ENCODE measurements around the gene NOL6.
"Not testable (repeated sequence)": the region's sequence is repeated elsewhere in the genome, so short reads cannot be mapped to it uniquely, and the experiment has no call there.

NOL6 gene, protein sequence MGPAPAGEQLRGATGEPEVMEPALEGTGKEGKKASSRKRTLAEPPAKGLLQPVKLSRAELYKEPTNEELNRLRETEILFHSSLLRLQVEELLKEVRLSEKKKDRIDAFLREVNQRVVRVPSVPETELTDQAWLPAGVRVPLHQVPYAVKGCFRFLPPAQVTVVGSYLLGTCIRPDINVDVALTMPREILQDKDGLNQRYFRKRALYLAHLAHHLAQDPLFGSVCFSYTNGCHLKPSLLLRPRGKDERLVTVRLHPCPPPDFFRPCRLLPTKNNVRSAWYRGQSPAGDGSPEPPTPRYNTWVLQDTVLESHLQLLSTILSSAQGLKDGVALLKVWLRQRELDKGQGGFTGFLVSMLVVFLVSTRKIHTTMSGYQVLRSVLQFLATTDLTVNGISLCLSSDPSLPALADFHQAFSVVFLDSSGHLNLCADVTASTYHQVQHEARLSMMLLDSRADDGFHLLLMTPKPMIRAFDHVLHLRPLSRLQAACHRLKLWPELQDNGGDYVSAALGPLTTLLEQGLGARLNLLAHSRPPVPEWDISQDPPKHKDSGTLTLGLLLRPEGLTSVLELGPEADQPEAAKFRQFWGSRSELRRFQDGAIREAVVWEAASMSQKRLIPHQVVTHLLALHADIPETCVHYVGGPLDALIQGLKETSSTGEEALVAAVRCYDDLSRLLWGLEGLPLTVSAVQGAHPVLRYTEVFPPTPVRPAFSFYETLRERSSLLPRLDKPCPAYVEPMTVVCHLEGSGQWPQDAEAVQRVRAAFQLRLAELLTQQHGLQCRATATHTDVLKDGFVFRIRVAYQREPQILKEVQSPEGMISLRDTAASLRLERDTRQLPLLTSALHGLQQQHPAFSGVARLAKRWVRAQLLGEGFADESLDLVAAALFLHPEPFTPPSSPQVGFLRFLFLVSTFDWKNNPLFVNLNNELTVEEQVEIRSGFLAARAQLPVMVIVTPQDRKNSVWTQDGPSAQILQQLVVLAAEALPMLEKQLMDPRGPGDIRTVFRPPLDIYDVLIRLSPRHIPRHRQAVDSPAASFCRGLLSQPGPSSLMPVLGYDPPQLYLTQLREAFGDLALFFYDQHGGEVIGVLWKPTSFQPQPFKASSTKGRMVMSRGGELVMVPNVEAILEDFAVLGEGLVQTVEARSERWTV

GRCh38 chr9:33473643-33474352, at the start of gene NOL6:
Gene NOL6, minus strand, starts transcription at chr9:33473924. Its CDS starts 82 bp downstream, at chr9:33473842.
- Histone ChIP-seq H3K27me3 (ENCODE audit: low read depth, low read length) (no peaks in the 10 kb centered on the region), H3K36me3 (ENCODE audit: control insufficient read depth in 1 of 2, insufficient read depth in 2 of 2, low read length in 2 of 2) (peaks cover 25 to 33% of the 10 kb centered on the region in 2 donors), H3K4me3 (ENCODE audit: low read depth in 1 of 2, low read length in 2 of 2) (peak within 1 kb of the TSS; percentile 95 to 100), H3K9me3 (ENCODE audit: control insufficient read depth in 1 of 2, low read length in 2 of 2) (no peaks in the 10 kb centered on the region), H3K27ac (ENCODE audit: low read length) (peak within 1 kb of the TSS; percentile 82), H3K4me1 (ENCODE audit: control insufficient read depth in 1 of 2, insufficient read depth in 2 of 2, low read length in 2 of 2) (peaks cover 7 to 17% of the 10 kb centered on the region in 2 donors)

DNA sequence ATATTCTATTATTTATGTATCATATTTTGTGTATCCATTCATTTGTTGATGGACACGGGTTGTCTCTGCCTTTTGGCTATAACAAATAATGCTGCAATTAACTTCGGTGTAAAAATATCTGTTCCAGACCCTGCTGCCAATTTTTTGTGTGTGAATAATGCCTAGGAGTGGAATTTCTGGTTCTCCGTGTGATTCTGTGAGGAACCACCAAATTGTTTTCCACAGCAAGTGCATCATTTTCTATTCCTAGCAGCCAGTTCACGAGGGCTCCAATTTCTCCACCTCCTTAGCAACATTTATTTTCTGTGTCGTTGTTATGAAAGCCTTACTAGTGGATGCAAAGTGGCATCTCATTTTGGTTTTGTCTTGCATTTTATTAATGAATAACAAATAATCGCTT, 48.1 kb upstream of the NOL6 start:
- H3K4me3 ChIP-seq (ENCODE audit: low read depth in 1 of 2, low read length in 2 of 2); H3K9me3 ChIP-seq (ENCODE audit: control insufficient read depth in 1 of 2, low read length in 2 of 2); H3K36me3 ChIP-seq (ENCODE audit: control insufficient read depth in 1 of 2, insufficient read depth in 2 of 2, low read length in 2 of 2); H3K27me3 ChIP-seq (ENCODE audit: low read depth, low read length); H3K27ac ChIP-seq (ENCODE audit: low read length): not testable (repeated sequence)
- H3K4me1 ChIP-seq (ENCODE audit: control insufficient read depth in 1 of 2, insufficient read depth in 2 of 2, low read length in 2 of 2) = peaks cover 0 to 16% of the 10 kb centered on the region in 2 donors

DNA sequence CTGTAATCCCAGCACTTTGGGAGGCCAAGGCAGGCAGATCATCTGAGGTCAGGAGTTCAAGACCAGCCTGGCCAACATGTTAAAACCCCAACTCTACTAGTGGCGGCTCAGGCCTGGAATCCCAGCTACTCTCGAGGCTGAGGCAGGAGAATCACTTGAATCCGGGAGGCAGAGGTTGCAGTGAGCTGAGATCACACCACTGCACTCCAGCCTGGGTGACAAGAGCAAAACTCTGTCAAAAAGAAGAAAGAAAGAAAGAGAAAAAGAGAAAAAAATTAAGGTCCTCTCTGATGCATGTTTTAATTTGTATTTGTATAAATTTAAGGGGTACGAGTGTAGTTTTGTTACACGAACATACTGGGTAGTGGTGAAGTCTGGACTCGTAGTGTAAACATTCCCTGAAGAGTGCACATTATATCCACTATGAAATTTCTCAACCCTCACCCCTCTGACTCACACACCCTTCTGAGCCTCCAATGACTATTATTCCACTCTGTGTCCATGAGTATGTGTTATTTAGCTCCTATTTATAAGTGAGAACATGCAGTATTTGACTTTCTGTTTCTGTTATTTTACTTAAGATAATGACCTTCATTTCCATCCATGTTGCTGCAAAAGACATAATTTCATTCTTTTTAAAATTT, 44.3 kb upstream of the NOL6 start:
- not testable (repeated sequence) for H3K36me3 ChIP-seq (ENCODE audit: control insufficient read depth in 1 of 2, insufficient read depth in 2 of 2, low read length in 2 of 2); H3K4me1 ChIP-seq (ENCODE audit: control insufficient read depth in 1 of 2, insufficient read depth in 2 of 2, low read length in 2 of 2); H3K27me3 ChIP-seq (ENCODE audit: low read depth, low read length); H3K4me3 ChIP-seq (ENCODE audit: low read depth in 1 of 2, low read length in 2 of 2); H3K9me3 ChIP-seq (ENCODE audit: control insufficient read depth in 1 of 2, low read length in 2 of 2); H3K27ac ChIP-seq (ENCODE audit: low read length)

GRCh38 chr9:33517373-33517772, 43.6 kb upstream of the NOL6 start:
- Histone ChIP-seq H3K4me1 (ENCODE audit: control insufficient read depth in 1 of 2, insufficient read depth in 2 of 2, low read length in 2 of 2) (no peaks in the 10 kb centered on the region), H3K27me3 (ENCODE audit: low read depth, low read length) (no peaks in the 10 kb centered on the region), H3K4me3 (ENCODE audit: low read depth in 1 of 2, low read length in 2 of 2) (no peak overlapping the region), H3K27ac (ENCODE audit: low read length) (no peak overlapping the region), H3K36me3 (ENCODE audit: control insufficient read depth in 1 of 2, insufficient read depth in 2 of 2, low read length in 2 of 2) (no peaks in the 10 kb centered on the region), H3K9me3 (ENCODE audit: control insufficient read depth in 1 of 2, low read length in 2 of 2) (no peaks in the 10 kb centered on the region)

DNA sequence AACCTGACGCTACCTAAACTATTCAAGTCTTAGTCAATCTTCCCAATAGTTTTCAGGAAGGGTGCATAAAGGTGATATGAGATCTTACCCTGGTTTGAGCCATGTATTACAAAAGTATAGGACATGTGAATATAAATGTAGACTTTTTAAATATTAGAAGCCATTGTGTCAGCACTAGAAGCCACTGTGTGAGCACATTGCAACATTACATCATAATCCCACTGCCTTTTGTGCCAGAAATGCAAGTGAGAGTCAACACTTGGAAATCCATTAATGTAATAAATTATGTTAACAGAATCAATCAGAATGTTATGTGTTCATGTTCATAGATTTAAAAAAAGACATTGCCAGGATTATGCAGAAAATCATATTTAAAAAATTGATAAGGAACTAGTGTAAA, 42.7 kb upstream of the NOL6 start:
- not testable (repeated sequence) for H3K27me3 ChIP-seq (ENCODE audit: low read depth, low read length); H3K9me3 ChIP-seq (ENCODE audit: control insufficient read depth in 1 of 2, low read length in 2 of 2)

GRCh38 chr9:33515342-33515995, 41.7 kb upstream of the NOL6 start:
- H3K27ac ChIP-seq (ENCODE audit: low read length); H3K36me3 ChIP-seq (ENCODE audit: control insufficient read depth in 1 of 2, insufficient read depth in 2 of 2, low read length in 2 of 2); H3K9me3 ChIP-seq (ENCODE audit: control insufficient read depth in 1 of 2, low read length in 2 of 2); H3K4me3 ChIP-seq (ENCODE audit: low read depth in 1 of 2, low read length in 2 of 2); H3K27me3 ChIP-seq (ENCODE audit: low read depth, low read length); H3K4me1 ChIP-seq (ENCODE audit: control insufficient read depth in 1 of 2, insufficient read depth in 2 of 2, low read length in 2 of 2): not testable (repeated sequence)

More for the DNA sequence above, 42.7 kb upstream of the NOL6 start:
- not testable (repeated sequence) for H3K27ac ChIP-seq (ENCODE audit: low read length); H3K4me3 ChIP-seq (ENCODE audit: low read depth in 1 of 2, low read length in 2 of 2); H3K36me3 ChIP-seq (ENCODE audit: control insufficient read depth in 1 of 2, insufficient read depth in 2 of 2, low read length in 2 of 2); H3K4me1 ChIP-seq (ENCODE audit: control insufficient read depth in 1 of 2, insufficient read depth in 2 of 2, low read length in 2 of 2)

DNA sequence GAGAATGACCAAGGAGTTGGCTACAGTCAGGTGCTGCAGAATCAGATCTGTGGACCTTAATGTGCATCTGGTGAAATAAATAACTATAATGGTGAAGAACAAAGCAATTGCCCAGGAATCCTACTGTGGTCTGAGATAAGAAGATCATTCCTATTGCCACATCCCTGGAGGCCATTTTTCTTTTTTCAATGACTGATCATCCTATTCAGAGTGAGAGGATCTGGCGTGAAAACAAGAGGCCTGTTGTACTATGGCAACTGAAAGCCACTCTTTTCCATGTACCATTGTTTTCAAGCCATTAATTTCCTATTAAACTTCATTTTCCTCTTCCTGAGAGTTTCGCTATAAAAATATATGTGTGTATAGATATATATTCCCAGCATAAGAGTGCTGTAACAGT, 38.8 kb upstream of the NOL6 start:
- not testable (repeated sequence) for H3K4me3 ChIP-seq (ENCODE audit: low read depth in 1 of 2, low read length in 2 of 2); H3K27ac ChIP-seq (ENCODE audit: low read length); H3K27me3 ChIP-seq (ENCODE audit: low read depth, low read length); H3K9me3 ChIP-seq (ENCODE audit: control insufficient read depth in 1 of 2, low read length in 2 of 2); H3K36me3 ChIP-seq (ENCODE audit: control insufficient read depth in 1 of 2, insufficient read depth in 2 of 2, low read length in 2 of 2); H3K4me1 ChIP-seq (ENCODE audit: control insufficient read depth in 1 of 2, insufficient read depth in 2 of 2, low read length in 2 of 2)

DNA sequence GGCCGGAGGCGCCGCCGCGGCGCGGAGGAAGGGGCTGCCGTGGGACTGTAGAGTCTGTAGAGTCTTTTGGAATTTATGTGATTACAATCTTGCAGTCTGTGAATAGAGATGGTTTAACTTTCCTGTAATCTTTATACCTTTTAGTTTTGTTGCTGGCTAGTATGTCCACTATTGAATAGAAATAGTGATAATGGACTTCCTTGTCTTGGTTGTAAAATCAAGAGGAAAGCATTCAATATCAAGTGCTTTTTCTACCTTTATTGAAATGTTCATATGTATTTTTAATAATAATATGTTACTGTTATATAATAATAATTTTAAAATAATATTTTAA, 37.4 kb upstream of the NOL6 start:
- not testable (repeated sequence) for H3K4me1 ChIP-seq (ENCODE audit: control insufficient read depth in 1 of 2, insufficient read depth in 2 of 2, low read length in 2 of 2); H3K27me3 ChIP-seq (ENCODE audit: low read depth, low read length); H3K9me3 ChIP-seq (ENCODE audit: control insufficient read depth in 1 of 2, low read length in 2 of 2); H3K36me3 ChIP-seq (ENCODE audit: control insufficient read depth in 1 of 2, insufficient read depth in 2 of 2, low read length in 2 of 2)
- Histone ChIP-seq H3K27ac (ENCODE audit: low read length) (peak overlapping the region; percentile 82), H3K4me3 (ENCODE audit: low read depth in 1 of 2, low read length in 2 of 2) (peak overlapping the region; percentile 70 to 73)

DNA sequence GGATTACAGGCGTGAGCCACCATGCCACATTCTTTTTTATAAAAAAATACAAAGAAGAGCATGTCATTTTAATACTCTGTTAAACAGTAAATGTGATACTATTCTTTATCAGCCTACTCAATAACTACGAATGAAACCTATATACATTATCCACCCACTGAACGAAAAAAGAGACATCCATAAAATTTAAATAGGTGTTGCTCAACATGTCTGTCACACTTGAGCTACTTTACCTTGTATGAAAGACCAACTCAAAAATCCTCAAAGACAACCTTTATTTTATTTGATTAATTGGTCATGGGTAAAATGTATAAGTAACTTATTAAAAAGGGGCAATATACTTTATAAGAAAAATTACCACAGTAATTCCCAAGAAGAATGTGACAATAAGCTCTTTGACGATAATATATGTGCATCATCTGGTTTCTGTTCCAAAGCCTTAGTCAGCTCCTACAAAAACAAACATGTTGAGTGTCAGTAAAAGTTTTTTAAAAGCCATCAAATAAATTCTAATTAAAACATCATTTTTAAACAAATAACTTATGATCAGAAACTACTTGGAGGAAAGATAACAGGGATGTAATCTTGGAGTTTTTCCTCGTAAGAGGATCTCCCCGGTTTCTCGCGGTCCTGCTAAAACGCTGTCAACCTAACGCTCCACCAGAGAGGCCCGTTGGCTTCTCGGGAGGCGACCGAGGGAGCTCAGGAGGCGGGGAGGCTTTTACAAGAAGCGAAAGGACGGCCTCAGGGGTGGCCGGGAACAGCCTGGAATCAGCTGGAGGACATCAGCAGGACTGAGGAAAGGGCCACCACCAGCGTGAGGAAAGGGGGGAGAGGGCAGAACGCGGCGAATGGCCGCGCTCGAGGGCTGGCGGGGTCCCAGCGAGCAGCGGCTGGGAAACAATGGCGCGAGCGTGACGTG, 36.8 kb upstream of the NOL6 start:
- peak overlapping the region; percentile 70 to 73 for H3K4me3 ChIP-seq (ENCODE audit: low read depth in 1 of 2, low read length in 2 of 2)
- H3K27me3 ChIP-seq (ENCODE audit: low read depth, low read length) = no peaks in the 10 kb centered on the region
- H3K4me1 ChIP-seq (ENCODE audit: control insufficient read depth in 1 of 2, insufficient read depth in 2 of 2, low read length in 2 of 2) = no peaks in the 10 kb centered on the region
- H3K36me3 ChIP-seq (ENCODE audit: control insufficient read depth in 1 of 2, insufficient read depth in 2 of 2, low read length in 2 of 2) = peaks cover 0 to 3% of the 10 kb centered on the region in 2 donors
- peak overlapping the region; percentile 82 for H3K27ac ChIP-seq (ENCODE audit: low read length)
- H3K9me3 ChIP-seq (ENCODE audit: control insufficient read depth in 1 of 2, low read length in 2 of 2) = no peaks in the 10 kb centered on the region

Measured in muscle layer of duodenum (tissue), 2 donors.